IPS-20b (cell line): ENCODE data around the gene DOK1.

Experiments
- H3K27ac ChIP-seq: one replicate; pipeline ENCODE4 v1.5.1; 2013; ENCODE audit warnings: low read length
- H3K27me3 ChIP-seq: 2 replicates; pipeline ENCODE4 v1.6.1; 2013; ENCODE audit warnings: mild to moderate bottlenecking, low read length, inconsistent platforms; ENCODE audit not compliant: insufficient read depth
- H3K36me3 ChIP-seq: 2 replicates; pipeline ENCODE4 v1.6.1; 2013; ENCODE audit warnings: low read depth, mild to moderate bottlenecking, inconsistent platforms, low read length, moderate library complexity; ENCODE audit not compliant: insufficient read depth
- H3K4me1 ChIP-seq: 2 replicates; pipeline ENCODE4 v1.6.1; 2013; ENCODE audit warnings: mild to moderate bottlenecking, control low read depth, inconsistent platforms, low read length, moderate library complexity; ENCODE audit not compliant: insufficient read depth
- H3K4me3 ChIP-seq: 2 replicates; pipeline ENCODE4 v1.5.1; 2013; ENCODE audit warnings: mild to moderate bottlenecking, low read length, inconsistent platforms
- H3K9ac ChIP-seq: 2 replicates; pipeline ENCODE4 v1.6.1; 2013; ENCODE audit warnings: low read depth, mild to moderate bottlenecking, inconsistent platforms, low read length, moderate library complexity
- H3K9me3 ChIP-seq: 2 replicates; pipeline ENCODE4 v1.6.1; 2013; ENCODE audit warnings: mild to moderate bottlenecking, low read depth, low read length, inconsistent platforms; ENCODE audit not compliant: insufficient read depth

Gene DOK1

DNA sequence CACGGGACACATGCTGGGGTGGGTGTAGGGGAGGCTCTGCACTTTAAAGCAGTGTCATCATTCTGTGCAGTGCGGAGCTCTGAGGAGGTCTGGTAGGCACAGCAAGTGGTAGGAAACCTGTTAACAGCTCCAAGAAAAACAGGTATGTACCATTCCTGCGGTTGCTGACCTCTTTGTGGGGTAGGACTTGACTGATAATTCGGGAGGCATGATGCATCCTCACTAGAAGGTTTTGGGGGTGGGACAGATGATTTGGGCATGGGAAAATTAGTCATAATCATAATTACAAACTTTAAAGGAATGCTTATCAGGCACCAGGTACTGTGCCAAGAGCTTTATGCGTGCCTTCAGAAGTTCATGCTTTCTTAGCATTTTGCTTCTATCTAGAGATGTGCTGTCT is 9.7 kb downstream of the DOK1 start:
- Histone ChIP-seq H3K27ac (no peak overlapping the region), H3K9ac (no peak overlapping the region), H3K4me1 (peaks cover 10% of the 10 kb centered on the region; the same call in 1 of the 2 replicates), H3K36me3 (no peaks in the 10 kb centered on the region), H3K4me3 (no peak overlapping the region), H3K9me3 (no peaks in the 10 kb centered on the region), H3K27me3 (peaks cover 48% of the 10 kb centered on the region)

DNA sequence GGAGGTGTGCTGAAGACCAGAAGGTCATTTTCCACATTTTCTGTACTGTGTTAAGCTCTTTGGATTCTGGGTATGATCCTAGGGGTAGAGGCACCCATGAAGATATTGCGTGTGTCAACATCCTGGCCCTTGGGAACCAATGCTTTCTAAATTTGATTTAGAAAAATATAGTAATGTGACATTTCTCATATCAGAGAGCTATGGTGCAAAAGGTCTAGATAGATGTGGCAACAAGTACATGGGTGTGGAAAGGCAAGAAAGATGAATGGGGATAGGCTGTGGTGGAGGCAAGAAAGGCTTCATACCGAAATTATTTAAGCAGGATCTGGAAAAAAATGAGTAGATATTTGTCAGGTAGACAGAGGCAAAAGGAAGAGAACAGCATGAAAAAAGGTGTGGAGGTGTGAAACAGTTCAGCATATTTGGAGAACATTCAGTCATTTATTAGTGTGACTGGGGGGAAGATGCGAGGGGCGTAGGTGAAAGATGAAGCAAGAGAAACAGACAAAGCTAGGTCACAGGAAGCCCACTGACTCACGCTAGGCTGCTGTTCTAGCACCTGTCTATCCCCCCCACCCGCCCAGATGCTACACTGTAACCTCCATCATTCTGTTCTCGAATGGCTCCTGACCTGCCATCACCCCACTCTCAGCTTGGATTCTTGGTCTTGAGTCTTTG is 11.7 kb downstream of the DOK1 start:
- Histone ChIP-seq H3K36me3 (no peaks in the 10 kb centered on the region), H3K27ac (no peak overlapping the region), H3K4me1 (no peaks in the 10 kb centered on the region), H3K27me3 (peaks cover 38% of the 10 kb centered on the region), H3K9ac (no peak overlapping the region), H3K4me3 (no peak overlapping the region), H3K9me3 (no peaks in the 10 kb centered on the region)

DNA sequence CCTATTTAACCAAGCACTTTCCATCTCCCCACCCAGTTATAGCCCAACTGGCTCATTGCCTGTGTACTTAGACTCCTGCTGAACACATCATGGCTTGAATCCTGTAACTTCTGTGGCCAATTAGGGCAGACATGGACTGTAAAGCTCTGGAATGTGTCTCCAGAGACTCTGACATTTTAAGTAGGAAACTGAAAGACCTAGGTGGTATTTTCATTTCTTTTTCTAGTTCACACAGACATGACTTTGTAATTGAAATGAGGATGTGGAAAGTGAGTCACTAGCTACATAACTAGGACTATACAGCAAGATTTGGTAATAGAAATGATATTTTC is 12.2 kb downstream of the DOK1 start:
- no peak overlapping the region for H3K4me3 ChIP-seq
- H3K27ac ChIP-seq: no peak overlapping the region
- peaks cover 33% of the 10 kb centered on the region for H3K27me3 ChIP-seq
- no peak overlapping the region for H3K9ac ChIP-seq
- no peaks in the 10 kb centered on the region for H3K36me3 ChIP-seq
- no peaks in the 10 kb centered on the region for H3K9me3 ChIP-seq
- H3K4me1 ChIP-seq: no peaks in the 10 kb centered on the region

DNA sequence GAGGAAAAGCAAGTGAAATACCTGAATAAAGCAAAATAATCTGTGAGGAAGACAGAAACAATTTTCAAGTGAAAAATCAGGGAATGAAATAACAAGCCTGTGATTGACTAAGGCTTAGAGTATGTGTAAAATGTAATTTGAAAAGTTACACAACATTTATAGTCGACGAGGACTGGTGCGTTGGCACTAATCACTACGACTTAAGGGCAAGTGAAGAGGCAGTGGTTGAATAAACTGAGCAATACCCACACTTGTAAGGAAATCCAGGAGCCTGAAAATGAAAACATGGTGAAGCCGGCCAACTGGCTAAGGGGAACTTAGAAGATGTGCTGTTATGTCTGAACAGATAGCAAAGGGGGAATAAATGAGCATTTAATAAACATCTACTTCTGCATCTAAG is 13.4 kb downstream of the DOK1 start:
- Histone ChIP-seq H3K4me1 (no peaks in the 10 kb centered on the region), H3K9me3 (no peaks in the 10 kb centered on the region), H3K9ac (no peak overlapping the region), H3K27ac (no peak overlapping the region), H3K27me3 (peaks cover 22% of the 10 kb centered on the region), H3K4me3 (no peak overlapping the region), H3K36me3 (no peaks in the 10 kb centered on the region)

DNA sequence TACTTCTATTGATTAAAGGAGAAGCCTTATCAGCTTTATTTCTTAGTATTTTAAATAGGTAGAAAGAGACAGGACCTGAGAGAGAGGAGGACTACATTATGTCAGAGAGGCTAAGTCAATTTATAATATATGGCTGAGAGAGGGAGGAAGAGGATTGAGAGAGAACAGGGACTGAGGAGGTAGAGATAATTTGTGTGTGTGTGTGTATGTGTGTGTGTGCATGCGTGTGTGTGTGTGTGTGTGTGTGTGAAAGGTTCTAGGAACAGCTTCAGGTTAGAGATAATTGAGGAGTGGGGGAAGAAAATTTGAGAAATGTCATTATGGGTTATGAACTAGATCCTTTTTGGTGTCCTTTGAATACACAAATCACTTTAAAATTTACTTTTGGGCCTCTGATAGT is 15.2 kb downstream of the DOK1 start:
- no peak overlapping the region for H3K4me3 ChIP-seq
- no peak overlapping the region for H3K9ac ChIP-seq
- H3K27me3 ChIP-seq: peaks cover 12% of the 10 kb centered on the region; the same call in 1 of the 2 replicates
- no peaks in the 10 kb centered on the region for H3K9me3 ChIP-seq
- H3K4me1 ChIP-seq: no peaks in the 10 kb centered on the region
- no peaks in the 10 kb centered on the region for H3K36me3 ChIP-seq
- no peak overlapping the region for H3K27ac ChIP-seq

DNA sequence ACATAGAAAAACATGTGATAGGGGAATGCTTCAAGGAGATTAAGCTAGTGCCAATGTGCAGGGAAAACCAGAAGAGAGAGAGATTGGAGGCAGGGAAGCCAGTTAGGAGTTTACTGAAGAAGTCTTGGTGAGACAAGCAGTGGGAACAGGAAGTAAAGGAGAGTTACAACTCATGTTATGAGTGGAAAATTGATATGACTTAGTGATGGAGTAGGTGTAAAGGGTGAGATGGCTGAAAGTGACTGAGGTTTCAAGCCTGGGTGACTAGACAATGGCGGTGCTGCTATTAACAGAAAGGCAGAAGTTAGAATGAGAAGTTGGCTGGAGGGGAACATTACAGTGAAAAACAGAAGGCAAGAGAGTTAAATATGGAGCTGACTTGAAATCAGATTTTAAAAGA is 16.5 kb downstream of the DOK1 start:
- no peaks in the 10 kb centered on the region for H3K9me3 ChIP-seq
- no peaks in the 10 kb centered on the region for H3K4me1 ChIP-seq
- H3K36me3 ChIP-seq: no peaks in the 10 kb centered on the region
- peaks cover 16% of the 10 kb centered on the region; the same call in 1 of the 2 replicates for H3K27me3 ChIP-seq
- H3K4me3 ChIP-seq: no peak overlapping the region
- no peak overlapping the region for H3K9ac ChIP-seq
- H3K27ac ChIP-seq: no peak overlapping the region

DNA sequence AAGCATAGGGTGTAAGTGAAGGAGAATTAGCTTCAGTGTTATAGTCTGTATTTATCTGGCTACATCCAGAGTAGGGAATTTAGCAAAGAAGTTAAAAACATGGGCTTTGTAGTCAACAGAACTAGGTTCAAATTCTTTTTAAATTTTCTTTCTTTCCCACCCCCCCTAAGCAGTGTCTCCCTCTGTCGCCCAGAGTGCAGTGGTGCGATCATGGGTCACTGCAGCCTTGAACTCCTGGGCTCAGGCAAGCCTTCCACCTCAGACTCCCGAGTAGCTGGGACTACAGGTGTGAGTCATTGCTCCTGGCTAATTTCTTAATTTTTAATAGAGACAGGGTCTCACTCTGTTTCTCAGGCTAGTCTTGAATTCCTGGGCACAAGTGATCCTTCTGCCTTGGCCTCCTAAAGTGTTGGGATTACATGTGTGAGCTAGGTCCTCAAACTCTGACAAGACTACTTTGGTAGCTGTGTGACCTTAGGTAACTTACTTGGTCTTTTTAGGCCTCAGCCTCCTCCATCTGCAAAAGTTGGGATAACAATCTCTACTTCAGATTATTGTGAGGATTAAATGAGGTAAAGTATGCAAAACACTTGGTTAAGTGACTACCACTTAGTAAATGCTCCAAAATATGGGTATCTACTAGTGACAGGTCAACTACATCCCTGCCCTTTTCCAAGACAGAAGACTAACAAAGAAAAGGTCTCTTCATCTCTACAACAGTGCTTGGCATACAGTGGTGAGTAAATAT is 17.8 kb downstream of the DOK1 start:
- H3K27me3 ChIP-seq: peaks cover 19% of the 10 kb centered on the region; the same call in 1 of the 2 replicates
- no peaks in the 10 kb centered on the region for H3K36me3 ChIP-seq
- no peaks in the 10 kb centered on the region for H3K4me1 ChIP-seq
- no peak overlapping the region for H3K4me3 ChIP-seq
- no peak overlapping the region for H3K9ac ChIP-seq
- H3K9me3 ChIP-seq: no peaks in the 10 kb centered on the region
- no peak overlapping the region for H3K27ac ChIP-seq

DNA sequence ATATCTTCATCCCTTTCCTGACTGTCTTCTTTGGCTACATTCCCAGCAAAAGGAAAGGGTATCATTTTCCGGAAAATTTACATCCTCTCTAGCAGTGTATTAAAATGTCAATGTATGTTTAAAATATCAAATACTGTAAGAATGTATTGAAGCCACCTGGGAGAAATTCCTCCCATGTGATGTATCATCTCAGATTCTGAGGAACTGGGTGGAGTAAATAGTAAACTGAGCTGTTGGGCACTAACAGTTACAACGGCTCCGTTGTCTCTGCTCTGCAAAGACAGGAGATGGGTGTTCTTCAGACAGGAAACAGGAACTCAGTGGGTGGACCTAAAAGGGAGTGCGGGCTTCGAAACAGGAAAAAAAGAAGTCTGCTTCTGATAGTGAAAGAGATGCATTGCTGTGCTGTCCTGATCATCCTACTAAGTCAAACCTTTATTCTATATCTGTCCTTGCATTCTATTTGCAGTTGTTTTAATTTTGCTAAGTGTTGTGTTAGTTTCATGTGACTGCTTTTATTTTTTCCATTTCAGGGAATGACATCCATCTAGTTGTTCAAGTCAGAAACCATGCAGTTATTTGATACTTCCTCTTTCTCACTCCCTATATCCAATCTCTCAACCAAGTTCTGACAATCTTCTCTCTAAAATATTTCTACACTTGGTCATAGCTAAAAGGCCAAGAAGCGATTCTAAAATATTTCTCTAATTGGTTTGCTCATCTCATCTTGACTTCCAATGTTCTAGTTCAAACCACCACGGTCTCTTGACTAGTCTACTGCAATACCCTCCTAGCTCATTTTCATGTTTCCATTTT is 19.4 kb downstream of the DOK1 start:
- no peaks in the 10 kb centered on the region for H3K36me3 ChIP-seq
- no peak overlapping the region for H3K9ac ChIP-seq
- no peak overlapping the region for H3K4me3 ChIP-seq
- no peak overlapping the region for H3K27ac ChIP-seq
- no peaks in the 10 kb centered on the region for H3K9me3 ChIP-seq
- peaks cover 10% of the 10 kb centered on the region; the same call in 1 of the 2 replicates for H3K27me3 ChIP-seq
- H3K4me1 ChIP-seq: no peaks in the 10 kb centered on the region

DNA sequence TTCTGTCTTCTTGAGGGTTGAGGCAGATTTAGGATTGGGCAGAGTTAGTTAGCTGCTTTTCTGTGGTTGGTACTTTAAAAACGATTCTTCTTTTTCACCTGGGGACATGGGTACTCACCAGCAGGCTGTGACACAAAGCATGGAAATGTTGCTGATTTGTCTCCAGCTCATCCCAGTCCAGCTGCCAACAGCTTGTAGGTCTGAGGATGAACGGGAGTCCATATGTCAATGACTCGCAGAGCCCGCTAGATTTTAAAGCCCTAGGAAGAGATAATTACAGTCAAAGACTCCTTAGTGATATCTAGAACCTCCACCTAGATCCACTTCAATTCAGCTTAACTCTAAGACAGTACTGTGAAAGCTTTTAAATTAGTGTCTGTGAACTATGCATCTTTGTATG is 20.8 kb downstream of the DOK1 start:
- H3K9ac ChIP-seq: no peak overlapping the region
- H3K27me3 ChIP-seq: peaks cover 10% of the 10 kb centered on the region; the same call in 1 of the 2 replicates
- no peak overlapping the region for H3K27ac ChIP-seq
- no peak overlapping the region for H3K4me3 ChIP-seq
- no peaks in the 10 kb centered on the region for H3K9me3 ChIP-seq
- no peaks in the 10 kb centered on the region for H3K4me1 ChIP-seq
- H3K36me3 ChIP-seq: no peaks in the 10 kb centered on the region

DNA sequence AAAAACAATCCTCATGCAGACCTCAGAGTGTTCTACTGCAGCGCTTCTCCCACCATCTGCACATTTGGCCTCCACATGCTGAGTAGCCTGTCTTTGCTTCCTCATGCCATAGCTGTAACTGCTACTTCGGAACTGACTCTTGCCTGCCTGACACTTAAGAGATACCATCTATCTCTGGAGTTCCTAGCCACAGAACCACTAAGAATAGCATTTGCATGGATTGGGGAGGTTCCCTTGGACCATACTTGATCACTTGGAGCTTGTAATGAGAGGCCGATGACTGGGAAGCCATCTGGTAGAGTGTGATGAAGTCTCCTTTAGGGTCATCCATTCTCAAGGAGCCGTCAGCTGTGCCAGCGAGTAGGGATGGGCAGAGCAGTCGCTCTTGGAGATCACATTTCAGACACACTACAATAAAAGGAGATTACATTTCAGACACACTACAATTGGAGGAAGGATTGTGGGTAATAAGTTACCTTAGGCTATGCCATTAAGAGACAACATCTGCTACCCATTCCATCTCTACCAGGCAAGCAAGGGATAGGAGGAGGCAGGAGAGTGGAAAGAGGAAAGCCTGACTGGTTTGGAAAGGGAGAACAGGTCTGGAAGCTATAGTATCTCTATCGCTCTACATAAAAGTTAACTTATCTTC is 21.8 kb downstream of the DOK1 start:
- H3K9me3 ChIP-seq: no peaks in the 10 kb centered on the region
- no peak overlapping the region for H3K27ac ChIP-seq

DNA sequence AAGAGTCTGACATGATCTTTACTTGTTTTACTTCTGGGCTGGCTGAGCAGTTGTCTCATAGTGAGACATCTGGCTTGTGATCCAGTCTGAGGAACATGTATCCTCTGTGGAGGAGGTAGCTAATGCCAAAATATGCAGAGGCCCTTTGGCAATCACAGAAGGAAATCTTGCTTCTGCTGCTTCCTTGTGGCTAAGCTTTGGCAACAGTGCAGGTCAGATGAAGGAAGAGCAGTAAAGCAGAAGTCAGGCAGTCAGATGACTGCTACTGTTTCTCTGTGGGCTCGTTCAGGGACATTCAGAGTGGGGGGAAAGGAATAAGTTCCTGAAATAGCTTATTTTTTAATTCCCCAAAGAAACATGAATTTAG is 22.3 kb downstream of the DOK1 start:
- Histone ChIP-seq H3K36me3 (no peaks in the 10 kb centered on the region), H3K9me3 (no peaks in the 10 kb centered on the region), H3K9ac (no peak overlapping the region), H3K4me3 (no peak overlapping the region), H3K27ac (no peak overlapping the region), H3K4me1 (no peaks in the 10 kb centered on the region), H3K27me3 (peaks cover 10% of the 10 kb centered on the region; the same call in 1 of the 2 replicates)

More for the DNA sequence above, 21.8 kb downstream of the DOK1 start:
- peaks cover 10% of the 10 kb centered on the region; the same call in 1 of the 2 replicates for H3K27me3 ChIP-seq
- no peak overlapping the region for H3K4me3 ChIP-seq
- no peaks in the 10 kb centered on the region for H3K36me3 ChIP-seq
- H3K9ac ChIP-seq: no peak overlapping the region
- no peaks in the 10 kb centered on the region for H3K4me1 ChIP-seq
